ENCODE data around the gene SLFN13. TPM values are rescaled to one million over a fixed set of nuclear protein-coding genes. Genes with fewer than 3 reads are reported as not detected.
A peak's percentile ranks its signal among the peaks of the same experiment; 100 is the strongest.
"Not testable (repeated sequence)": the region's sequence is repeated elsewhere in the genome, so short reads cannot be mapped to it uniquely, and the experiment has no call there.

The SLFN13 gene
- total RNA-seq, 1 experiment from 2014 or later, result 0.10 TPM

DNA sequence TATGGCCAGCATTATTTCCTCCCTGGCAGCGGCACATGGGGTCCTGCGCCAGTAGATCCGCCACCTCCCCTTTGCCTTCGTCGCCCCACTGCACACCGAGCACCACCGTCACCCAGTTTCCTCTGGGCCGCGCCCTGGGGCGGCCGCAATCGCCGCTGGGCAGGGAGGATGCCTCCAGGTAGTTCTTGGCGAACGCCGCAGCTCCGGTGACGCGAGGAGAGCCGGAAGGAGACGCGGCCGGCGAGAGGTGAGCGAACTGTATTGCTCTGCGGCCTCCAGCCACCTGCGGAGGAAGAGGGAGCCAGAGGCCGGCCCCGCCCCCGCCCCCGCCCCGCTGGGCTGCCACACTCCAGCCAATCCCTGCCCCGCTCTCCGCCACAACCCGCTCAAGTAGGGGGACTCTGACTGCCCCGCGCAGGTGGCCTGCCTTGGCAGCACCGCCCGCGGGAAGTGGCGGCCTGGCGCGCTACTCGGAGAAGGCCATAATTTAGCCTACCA lies 11.8 kb upstream of the SLFN13 start:
- H3K4me2 ChIP-seq (ENCODE audit: low read length), result peak overlapping the region; percentile 60
- no peak overlapping the region for H3K9ac ChIP-seq (ENCODE audit: low read length)
- H3K4me1 ChIP-seq (ENCODE audit: control insufficient read depth in 1 of 2, insufficient read depth in 2 of 2, low read length in 2 of 2), result peaks cover 0 to 10% of the 10 kb centered on the region in 2 experiments; a peak in 2 of 4 replicates
- no peaks in the 10 kb centered on the region for H3K9me2 ChIP-seq (ENCODE audit: insufficient read depth)
- ATAC-seq (peak; percentile 98), DNase-seq (ENCODE audit: low read depth, low spot score) (peak; percentile 15)
- no TSS peak for BruUV-seq (replicated peaks)
- no peak overlapping the region; the same call in 1 of the 2 replicates for H3K27ac ChIP-seq (ENCODE audit: low read depth, low read length)
- ChIA-PET CTCF (no interaction called here), RAD21 (ENCODE audit: low non-redundant PET in 1 of 2, low total read pairs in 2 of 2, uncharacterized antibody in 2 of 2, unreplicated experiment in 2 of 2) (no interaction called here), POLR2A (no interaction called here)
- peaks cover 26% of the 10 kb centered on the region for H3K27me3 ChIP-seq (ENCODE audit: insufficient read depth, low read length)
- TF ChIP-seq POLR2A (IDR thresholded peaks at IDR 0.05; ENCODE audit: borderline replicate concordance, extremely low read depth, insufficient read depth, insufficient read length) (no peak), EGR1 (IDR thresholded peaks at IDR 0.05; ENCODE audit: low read depth) (peak; percentile 42; the same call in 1 of the 2 replicates)
- intact Hi-C loops (cut with micrococcal nuclease), result no loop called here
- H3K36me3 ChIP-seq (ENCODE audit: control insufficient read depth in 1 of 2, insufficient read depth in 2 of 2, low read length in 2 of 2), result no peaks in the 10 kb centered on the region
- H4K20me1 ChIP-seq (ENCODE audit: insufficient read depth), result no peaks in the 10 kb centered on the region
- no peaks in the 10 kb centered on the region for H3K9me3 ChIP-seq (ENCODE audit: control insufficient read depth in 1 of 2, insufficient read depth in 1 of 2, low read depth in 1 of 2, low read length in 2 of 2)
- H3K79me2 ChIP-seq (ENCODE audit: insufficient read depth, low read length), result no peaks in the 10 kb centered on the region
- H2AFZ ChIP-seq (ENCODE audit: low read depth, low read length, poor library complexity, severe bottlenecking), result peak overlapping the region; percentile 81
- peak overlapping the region in 1 of 2 experiments; percentile 35; a peak in 2 of 4 replicates for H3K4me3 ChIP-seq (replicated peaks in 1 of 2; ENCODE audit: low read depth in 1 of 2, low read length in 2 of 2)

DNA sequence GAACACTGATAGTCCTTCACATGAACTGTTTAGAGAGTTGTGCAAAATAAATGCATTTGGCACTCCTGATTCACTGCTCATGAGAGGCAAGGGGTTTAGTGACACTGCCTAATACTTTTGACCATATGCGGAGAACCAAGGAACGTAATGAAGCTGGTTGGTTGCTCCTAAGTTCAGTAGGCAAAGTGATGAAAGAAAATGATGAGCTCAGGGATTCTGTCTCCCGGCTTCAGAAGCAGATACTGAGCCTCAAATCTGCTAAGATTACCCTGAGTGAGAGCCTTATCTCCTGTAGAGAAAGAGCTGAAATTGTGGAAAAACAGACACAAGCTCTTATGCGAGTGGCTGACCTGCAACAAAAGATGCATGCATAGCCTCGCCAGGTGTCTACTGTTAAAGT lies 5.5 kb upstream of the SLFN13 start:
- H3K9ac ChIP-seq (ENCODE audit: low read length); POLR2A ChIA-PET; H3K79me2 ChIP-seq (ENCODE audit: insufficient read depth, low read length); H2AFZ ChIP-seq (ENCODE audit: low read depth, low read length, poor library complexity, severe bottlenecking); BruUV-seq (replicated peaks); RAD21 ChIA-PET (ENCODE audit: low non-redundant PET in 1 of 2, low total read pairs in 2 of 2, uncharacterized antibody in 2 of 2, unreplicated experiment in 2 of 2); DNase-seq (ENCODE audit: low read depth, low spot score); H3K4me2 ChIP-seq (ENCODE audit: low read length); H3K4me1 ChIP-seq (ENCODE audit: control insufficient read depth in 1 of 2, insufficient read depth in 2 of 2, low read length in 2 of 2); H3K9me2 ChIP-seq (ENCODE audit: insufficient read depth); intact Hi-C loops (cut with micrococcal nuclease); H4K20me1 ChIP-seq (ENCODE audit: insufficient read depth); ATAC-seq; H3K4me3 ChIP-seq (replicated peaks in 1 of 2; ENCODE audit: low read depth in 1 of 2, low read length in 2 of 2); CTCF ChIA-PET; H3K27ac ChIP-seq (ENCODE audit: low read depth, low read length); H3K36me3 ChIP-seq (ENCODE audit: control insufficient read depth in 1 of 2, insufficient read depth in 2 of 2, low read length in 2 of 2); H3K9me3 ChIP-seq (ENCODE audit: control insufficient read depth in 1 of 2, insufficient read depth in 1 of 2, low read depth in 1 of 2, low read length in 2 of 2): not testable (repeated sequence)
- H3K27me3 ChIP-seq (ENCODE audit: insufficient read depth, low read length), result peaks cover 13% of the 10 kb centered on the region; the same call in 1 of the 2 replicates

DNA sequence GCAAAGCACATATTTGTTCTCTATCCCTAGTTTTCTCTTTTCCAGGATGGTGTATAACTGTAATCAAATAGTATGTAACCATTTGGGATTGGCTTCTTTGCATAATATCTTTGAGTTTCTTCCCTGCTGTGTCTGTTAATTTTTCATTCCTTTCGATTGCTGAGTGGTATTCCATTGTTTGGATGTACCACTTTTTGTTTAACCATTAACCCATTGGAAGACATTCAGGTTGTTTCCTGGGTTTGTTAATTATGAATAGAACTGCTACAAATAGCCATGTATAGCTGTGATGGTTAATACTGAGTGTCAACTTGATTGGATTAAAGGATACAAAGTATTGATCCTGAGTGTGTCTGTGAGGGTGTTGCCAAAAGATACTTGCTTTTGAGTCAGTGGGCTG lies 4.6 kb upstream of the SLFN13 start:
- ATAC-seq (no peak), DNase-seq (ENCODE audit: low read depth, low spot score) (no peak)
- no peaks in the 10 kb centered on the region for H3K9me3 ChIP-seq (ENCODE audit: control insufficient read depth in 1 of 2, insufficient read depth in 1 of 2, low read depth in 1 of 2, low read length in 2 of 2)
- H3K9me2 ChIP-seq (ENCODE audit: insufficient read depth), result no peaks in the 10 kb centered on the region
- no peak overlapping the region for H3K4me3 ChIP-seq (replicated peaks in 1 of 2; ENCODE audit: low read depth in 1 of 2, low read length in 2 of 2)
- no peaks in the 10 kb centered on the region for H3K36me3 ChIP-seq (ENCODE audit: control insufficient read depth in 1 of 2, insufficient read depth in 2 of 2, low read length in 2 of 2)
- BruUV-seq (replicated peaks), result no TSS peak
- H3K27me3 ChIP-seq (ENCODE audit: insufficient read depth, low read length), result peaks cover 8% of the 10 kb centered on the region; the same call in 1 of the 2 replicates
- H2AFZ ChIP-seq (ENCODE audit: low read depth, low read length, poor library complexity, severe bottlenecking), result no peak overlapping the region
- no peak overlapping the region for H3K9ac ChIP-seq (ENCODE audit: low read length)
- H3K4me2 ChIP-seq (ENCODE audit: low read length), result no peak overlapping the region
- H3K4me1 ChIP-seq (ENCODE audit: control insufficient read depth in 1 of 2, insufficient read depth in 2 of 2, low read length in 2 of 2), result no peaks in the 10 kb centered on the region
- no peaks in the 10 kb centered on the region for H3K79me2 ChIP-seq (ENCODE audit: insufficient read depth, low read length)
- ChIA-PET CTCF (no interaction called here), RAD21 (ENCODE audit: low non-redundant PET in 1 of 2, low total read pairs in 2 of 2, uncharacterized antibody in 2 of 2, unreplicated experiment in 2 of 2) (no interaction called here), POLR2A (no interaction called here)
- no peak overlapping the region for H3K27ac ChIP-seq (ENCODE audit: low read depth, low read length)
- intact Hi-C loops (cut with micrococcal nuclease), result no loop called here
- no peaks in the 10 kb centered on the region for H4K20me1 ChIP-seq (ENCODE audit: insufficient read depth)
- TF ChIP-seq ELF1 (IDR thresholded peaks at IDR 0.05; ENCODE audit: borderline replicate concordance, low read depth) (no peak), EGR1 (IDR thresholded peaks at IDR 0.05; ENCODE audit: low read depth) (no peak), ZNF274 (IDR thresholded peaks at IDR 0.05; ENCODE audit: low read depth, low read length) (no peak), RAD21 (IDR thresholded peaks at IDR 0.05; ENCODE audit: low read depth) (no peak), POLR2A (IDR thresholded peaks at IDR 0.05; ENCODE audit: borderline replicate concordance, extremely low read depth, insufficient read depth, insufficient read length) (no peak), SRF (IDR thresholded peaks at IDR 0.05; ENCODE audit: low read depth) (no peak), EZH2phosphoT487 (IDR thresholded peaks at IDR 0.05; ENCODE audit: borderline replicate concordance) (no peak), ZFX (IDR thresholded peaks at IDR 0.05) (no peak), JUND (IDR thresholded peaks at IDR 0.05) (no peak), SP1 (IDR thresholded peaks at IDR 0.05; ENCODE audit: low read depth) (no peak), POLR2AphosphoS5 (IDR thresholded peaks at IDR 0.05; ENCODE audit: low read depth, low read length) (no peak), SIN3A (IDR thresholded peaks at IDR 0.05; ENCODE audit: low read depth) (no peak)
- TF ChIP-seq, protein P1, sequence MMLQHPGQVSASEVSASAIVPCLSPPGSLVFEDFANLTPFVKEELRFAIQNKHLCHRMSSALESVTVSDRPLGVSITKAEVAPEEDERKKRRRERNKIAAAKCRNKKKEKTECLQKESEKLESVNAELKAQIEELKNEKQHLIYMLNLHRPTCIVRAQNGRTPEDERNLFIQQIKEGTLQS (IDR thresholded peaks at IDR 0.05), result no peak
- TF ChIP-seq, protein P2, sequence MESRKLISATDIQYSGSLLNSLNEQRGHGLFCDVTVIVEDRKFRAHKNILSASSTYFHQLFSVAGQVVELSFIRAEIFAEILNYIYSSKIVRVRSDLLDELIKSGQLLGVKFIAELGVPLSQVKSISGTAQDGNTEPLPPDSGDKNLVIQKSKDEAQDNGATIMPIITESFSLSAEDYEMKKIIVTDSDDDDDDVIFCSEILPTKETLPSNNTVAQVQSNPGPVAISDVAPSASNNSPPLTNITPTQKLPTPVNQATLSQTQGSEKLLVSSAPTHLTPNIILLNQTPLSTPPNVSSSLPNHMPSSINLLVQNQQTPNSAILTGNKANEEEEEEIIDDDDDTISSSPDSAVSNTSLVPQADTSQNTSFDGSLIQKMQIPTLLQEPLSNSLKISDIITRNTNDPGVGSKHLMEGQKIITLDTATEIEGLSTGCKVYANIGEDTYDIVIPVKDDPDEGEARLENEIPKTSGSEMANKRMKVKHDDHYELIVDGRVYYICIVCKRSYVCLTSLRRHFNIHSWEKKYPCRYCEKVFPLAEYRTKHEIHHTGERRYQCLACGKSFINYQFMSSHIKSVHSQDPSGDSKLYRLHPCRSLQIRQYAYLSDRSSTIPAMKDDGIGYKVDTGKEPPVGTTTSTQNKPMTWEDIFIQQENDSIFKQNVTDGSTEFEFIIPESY (IDR thresholded peaks at IDR 0.05; ENCODE audit: extremely low read depth, insufficient replicate concordance, low read length), result no peak
